ENCODE measurements around the gene C1RL.
A peak's percentile ranks its signal among the peaks of the same experiment; 100 is the strongest.

The C1RL gene

DNA sequence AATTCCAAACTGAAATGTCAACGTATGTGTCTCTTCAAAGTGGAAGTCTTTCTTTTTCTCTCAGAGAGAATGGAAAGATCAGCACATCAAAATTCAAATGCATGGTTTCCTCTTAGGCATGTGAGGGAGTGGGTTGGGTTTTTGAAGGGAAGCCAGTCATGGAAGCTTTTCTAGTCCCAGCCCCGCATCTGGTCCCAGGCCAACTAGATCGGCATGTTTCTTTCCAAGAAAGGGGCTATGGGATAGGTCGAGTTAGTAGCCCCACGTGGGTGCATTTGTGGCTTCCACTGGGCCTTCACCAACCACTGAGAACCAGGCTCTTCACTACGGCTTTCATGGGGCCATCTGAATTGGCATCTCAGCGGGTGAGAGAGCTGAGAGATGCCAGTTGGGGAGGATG, 41.9 kb downstream of the C1RL start:
- no peak overlapping the region for H3K4me3 ChIP-seq (ENCODE audit: low read depth, low read length)
- TF ChIP-seq, protein P1, sequence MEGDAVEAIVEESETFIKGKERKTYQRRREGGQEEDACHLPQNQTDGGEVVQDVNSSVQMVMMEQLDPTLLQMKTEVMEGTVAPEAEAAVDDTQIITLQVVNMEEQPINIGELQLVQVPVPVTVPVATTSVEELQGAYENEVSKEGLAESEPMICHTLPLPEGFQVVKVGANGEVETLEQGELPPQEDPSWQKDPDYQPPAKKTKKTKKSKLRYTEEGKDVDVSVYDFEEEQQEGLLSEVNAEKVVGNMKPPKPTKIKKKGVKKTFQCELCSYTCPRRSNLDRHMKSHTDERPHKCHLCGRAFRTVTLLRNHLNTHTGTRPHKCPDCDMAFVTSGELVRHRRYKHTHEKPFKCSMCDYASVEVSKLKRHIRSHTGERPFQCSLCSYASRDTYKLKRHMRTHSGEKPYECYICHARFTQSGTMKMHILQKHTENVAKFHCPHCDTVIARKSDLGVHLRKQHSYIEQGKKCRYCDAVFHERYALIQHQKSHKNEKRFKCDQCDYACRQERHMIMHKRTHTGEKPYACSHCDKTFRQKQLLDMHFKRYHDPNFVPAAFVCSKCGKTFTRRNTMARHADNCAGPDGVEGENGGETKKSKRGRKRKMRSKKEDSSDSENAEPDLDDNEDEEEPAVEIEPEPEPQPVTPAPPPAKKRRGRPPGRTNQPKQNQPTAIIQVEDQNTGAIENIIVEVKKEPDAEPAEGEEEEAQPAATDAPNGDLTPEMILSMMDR (IDR thresholded peaks at IDR 0.05; ENCODE audit: low read depth, low read length, missing control alignments) = no peak
- no peaks in the 10 kb centered on the region for H3K27me3 ChIP-seq (replicated peaks)
- in situ Hi-C loops (cut with HindIII; ENCODE audit: low pct_ligation_motif_present, low sequenced_read_pairs) = no loop called here
- H3K36me3 ChIP-seq (replicated peaks) = no peaks in the 10 kb centered on the region
- no peak for DNase-seq
- no peak overlapping the region for H3K27ac ChIP-seq

DNA sequence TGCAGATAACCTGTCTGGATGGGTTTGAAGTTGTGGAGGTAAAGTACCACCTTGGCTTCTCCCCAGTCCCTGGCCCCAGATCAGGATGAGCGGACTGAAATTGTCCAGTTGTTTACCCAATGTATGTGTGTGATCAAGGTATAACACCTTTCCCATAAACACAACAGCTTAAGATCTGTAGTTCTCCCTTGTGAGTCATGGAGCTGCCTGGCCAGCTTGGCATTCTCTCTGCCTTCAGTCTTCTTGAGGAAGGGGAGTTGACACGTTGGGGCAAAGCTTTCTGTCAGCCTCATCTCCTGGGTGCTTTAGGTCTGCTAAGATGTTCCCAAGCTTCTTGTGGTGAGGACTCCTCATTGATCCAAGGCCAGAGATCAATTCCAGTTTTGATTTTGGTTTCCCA, 42.4 kb downstream of the C1RL start:
- no peaks in the 10 kb centered on the region for H3K27me3 ChIP-seq (replicated peaks)
- H3K4me3 ChIP-seq (ENCODE audit: low read depth, low read length) = no peak overlapping the region
- H3K36me3 ChIP-seq (replicated peaks) = no peaks in the 10 kb centered on the region
- DNase-seq = no peak
- in situ Hi-C loops (cut with HindIII; ENCODE audit: low pct_ligation_motif_present, low sequenced_read_pairs) = no loop called here
- TF ChIP-seq, protein P1 (IDR thresholded peaks at IDR 0.05; ENCODE audit: low read depth, low read length, missing control alignments) = no peak
- no peak overlapping the region for H3K27ac ChIP-seq

DNA sequence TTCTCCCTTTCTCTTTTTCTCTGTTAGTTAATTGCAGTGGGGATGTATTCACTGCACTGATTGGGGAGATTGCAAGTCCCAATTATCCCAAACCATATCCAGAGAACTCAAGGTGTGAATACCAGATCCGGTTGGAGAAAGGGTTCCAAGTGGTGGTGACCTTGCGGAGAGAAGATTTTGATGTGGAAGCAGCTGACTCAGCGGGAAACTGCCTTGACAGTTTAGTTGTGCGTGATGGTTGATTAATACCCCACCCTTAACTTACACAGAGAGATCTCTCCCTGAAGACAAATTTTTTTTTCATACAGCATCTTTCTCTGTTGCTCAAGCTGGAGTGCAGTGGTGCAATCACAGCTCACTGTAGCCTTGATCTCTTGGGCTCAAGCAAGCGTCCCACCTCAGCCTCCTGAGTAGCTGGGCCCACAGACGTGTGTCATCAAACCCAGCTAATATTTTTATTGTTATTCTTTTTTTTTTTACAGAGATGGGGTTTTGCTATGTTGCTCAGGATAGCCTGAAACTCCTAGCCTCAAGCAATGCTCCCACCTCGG, 43.9 kb downstream of the C1RL start:
- no peak overlapping the region for H3K27ac ChIP-seq
- no peak for DNase-seq
- TF ChIP-seq, protein P1 (IDR thresholded peaks at IDR 0.05; ENCODE audit: low read depth, low read length, missing control alignments) = no peak
- no peaks in the 10 kb centered on the region for H3K27me3 ChIP-seq (replicated peaks)
- no peaks in the 10 kb centered on the region for H3K36me3 ChIP-seq (replicated peaks)
- no peak overlapping the region for H3K4me3 ChIP-seq (ENCODE audit: low read depth, low read length)
- in situ Hi-C loops (cut with HindIII; ENCODE audit: low pct_ligation_motif_present, low sequenced_read_pairs) = no loop called here

DNA sequence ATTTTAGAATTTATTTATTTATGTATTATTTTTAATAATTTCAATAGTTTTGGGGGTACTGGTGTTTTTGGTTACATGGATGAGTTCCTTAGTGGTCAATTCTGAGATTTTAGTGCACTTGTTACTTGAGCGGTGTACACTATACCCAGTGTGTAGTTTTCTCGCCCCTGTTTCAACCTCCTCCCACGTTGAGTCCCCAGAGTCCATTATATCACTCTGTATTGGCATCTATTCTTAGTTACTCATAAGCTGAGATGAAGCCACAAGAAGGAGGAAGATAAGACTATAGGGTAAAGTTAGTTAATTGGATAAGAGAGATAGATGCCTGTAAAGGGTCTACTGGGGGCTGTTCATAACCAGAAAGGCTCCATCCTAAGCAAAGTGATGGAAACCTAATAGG, 44.5 kb downstream of the C1RL start:
- no peak overlapping the region for H3K27ac ChIP-seq
- in situ Hi-C loops (cut with HindIII; ENCODE audit: low pct_ligation_motif_present, low sequenced_read_pairs) = no loop called here

DNA sequence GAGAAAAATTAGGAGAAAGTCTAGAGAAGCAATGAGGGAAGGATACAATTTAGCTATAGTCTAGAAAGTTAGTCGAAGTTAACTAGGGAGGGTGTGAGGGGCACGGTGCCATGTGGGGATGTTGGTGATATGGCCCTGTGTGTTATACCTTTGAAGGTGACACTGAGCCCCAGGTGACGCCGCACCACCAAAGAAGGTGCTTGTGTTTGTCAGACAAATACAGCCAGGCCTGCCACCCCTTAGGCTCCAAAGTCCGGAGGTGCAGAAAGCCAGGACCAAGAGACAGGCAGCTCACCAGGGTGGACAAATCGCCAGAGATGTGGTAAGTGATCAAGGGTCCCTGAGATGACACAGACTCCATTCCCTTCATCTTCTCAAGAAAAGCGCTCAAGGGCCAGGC, 47.4 kb downstream of the C1RL start:
- no peaks in the 10 kb centered on the region for H3K27me3 ChIP-seq (replicated peaks)
- TF ChIP-seq, protein P1 (IDR thresholded peaks at IDR 0.05; ENCODE audit: low read depth, low read length, missing control alignments) = no peak
- no peak for DNase-seq
- in situ Hi-C loops (cut with HindIII; ENCODE audit: low pct_ligation_motif_present, low sequenced_read_pairs) = no loop called here
- no peak overlapping the region for H3K4me3 ChIP-seq (ENCODE audit: low read depth, low read length)
- H3K27ac ChIP-seq = no peak overlapping the region
- no peaks in the 10 kb centered on the region for H3K36me3 ChIP-seq (replicated peaks)

More for the DNA sequence above, 44.5 kb downstream of the C1RL start:
- TF ChIP-seq, protein P1 (IDR thresholded peaks at IDR 0.05; ENCODE audit: low read depth, low read length, missing control alignments) = no peak
- H3K36me3 ChIP-seq (replicated peaks) = no peaks in the 10 kb centered on the region
- H3K27me3 ChIP-seq (replicated peaks) = no peaks in the 10 kb centered on the region
- DNase-seq = peak; percentile 4
- no peak overlapping the region for H3K4me3 ChIP-seq (ENCODE audit: low read depth, low read length)

DNA sequence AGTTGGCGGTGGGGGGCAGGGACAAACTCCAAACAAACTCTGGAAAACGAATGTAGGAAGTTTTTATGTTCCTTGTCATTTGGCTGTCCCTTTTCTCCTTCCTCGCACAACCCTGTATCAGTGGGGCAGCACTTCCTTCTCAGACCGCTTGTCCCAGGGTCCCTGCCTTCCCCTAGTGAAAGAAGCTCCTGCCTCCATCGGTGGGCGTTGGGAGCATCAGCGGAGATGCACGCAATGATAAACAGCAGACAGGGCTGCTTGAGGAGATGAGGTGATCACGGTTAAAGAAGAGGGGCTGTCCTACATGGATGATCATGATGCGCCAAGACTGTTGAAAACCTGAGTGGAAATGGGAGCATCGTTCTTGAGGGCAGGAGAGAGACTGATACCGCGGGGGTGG, 47.9 kb downstream of the C1RL start:
- in situ Hi-C loops (cut with HindIII; ENCODE audit: low pct_ligation_motif_present, low sequenced_read_pairs) = no loop called here
- Histone ChIP-seq H3K27me3 (replicated peaks) (no peaks in the 10 kb centered on the region), H3K36me3 (replicated peaks) (no peaks in the 10 kb centered on the region), H3K4me3 (ENCODE audit: low read depth, low read length) (no peak overlapping the region), H3K27ac (no peak overlapping the region)
- DNase-seq = no peak
- TF ChIP-seq, protein P1 (IDR thresholded peaks at IDR 0.05; ENCODE audit: low read depth, low read length, missing control alignments) = no peak

Data from brain microvascular endothelial cell (primary cell).